Activated CD8-positive, alpha-beta memory T cell treated with anti-CD3 and anti-CD28 coated beads, Interleukin-2, amount 50 U/mL, for 1 hour (primary cell): ENCODE data around the gene EPB41.
"Not testable (repeated sequence)": the region's sequence is repeated elsewhere in the genome, so short reads cannot be mapped to it uniquely, and the experiment has no call there.

Experiments
- DNase-seq: peaks from one replicate; pipeline ENCODE4 v3.0.0-alpha.2; 2020; ENCODE audit errors: extremely low read depth

Gene EPB41

DNA sequence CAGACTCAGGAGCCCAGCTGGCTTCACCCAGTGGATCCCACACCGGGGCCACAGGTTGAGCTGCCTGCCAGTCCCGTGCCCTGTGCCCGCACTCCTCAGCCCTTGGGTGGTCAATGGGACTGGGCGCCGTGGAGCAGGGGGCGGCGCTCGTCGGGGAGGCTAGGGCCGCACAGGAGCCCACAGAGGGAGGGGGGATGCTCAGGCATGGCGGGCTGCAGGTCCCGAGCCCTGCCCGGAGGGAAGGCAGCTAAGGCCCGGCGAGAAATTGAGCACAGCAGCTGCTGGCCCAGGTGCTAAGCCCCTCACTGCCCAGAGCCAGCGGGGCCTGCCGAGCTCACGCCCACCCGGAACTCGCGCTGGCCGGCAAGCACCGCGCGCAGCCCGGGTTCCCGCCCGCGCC is 216.7 kb downstream of the EPB41 start:
- DNase-seq: not testable (repeated sequence)

DNA sequence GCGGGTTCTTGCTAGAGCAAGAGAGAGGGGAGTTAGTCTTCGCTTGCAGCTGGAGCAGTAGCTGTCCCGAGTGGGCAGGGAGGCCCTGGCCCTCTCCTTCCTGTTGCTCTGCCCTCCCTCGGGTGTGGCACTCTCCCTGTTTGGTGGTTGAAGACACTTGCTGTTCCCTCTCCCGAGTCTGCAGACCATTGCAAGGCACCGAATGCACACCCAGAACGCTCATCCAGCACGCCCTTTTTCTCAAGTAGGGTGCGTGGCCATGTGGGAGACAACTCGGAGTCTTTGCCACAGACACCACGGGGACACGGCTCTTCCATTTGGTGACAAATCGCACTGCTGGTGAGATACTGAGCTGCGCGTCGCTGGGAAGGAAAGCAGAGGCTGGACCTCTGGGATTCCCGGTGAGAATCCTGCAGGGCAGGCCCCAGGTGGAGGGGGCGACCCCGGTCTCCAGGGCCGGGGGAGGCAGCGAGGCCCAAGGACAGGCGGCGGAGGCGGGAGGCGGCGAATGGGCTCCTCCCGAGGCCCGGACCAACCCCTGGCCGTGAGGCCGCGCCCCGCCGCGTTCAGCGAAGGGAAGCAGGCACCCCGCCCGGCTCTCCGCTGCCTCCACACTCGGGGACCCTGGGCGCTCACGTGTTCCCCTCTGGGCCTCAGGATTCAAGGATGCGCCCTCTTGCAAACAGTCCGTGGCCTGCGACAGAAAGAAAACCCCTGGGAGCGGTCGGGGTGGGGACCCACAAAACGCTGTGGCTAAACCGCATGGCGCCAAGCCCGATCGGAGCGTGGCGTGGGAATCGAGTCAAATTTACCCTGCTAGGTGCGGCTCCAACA is 219.7 kb downstream of the EPB41 start:
- no peak for DNase-seq

GRCh38 chr1:29134695-29135028 is 220.3 kb downstream of the EPB41 start:
- no peak for DNase-seq

GRCh38 chr1:29136391-29136915 is 222.1 kb downstream of the EPB41 start:
- DNase-seq: no peak

GRCh38 chr1:29142714-29143113 is 228.3 kb downstream of the EPB41 start:
- no peak for DNase-seq

- no peak for DNase-seq
These were observed 229.8 kb downstream of the EPB41 start for GRCh38 chr1:29144178-29144577.

- no peak for DNase-seq
These were observed 231.5 kb downstream of the EPB41 start for GRCh38 chr1:29145739-29146437.

- DNase-seq: no peak
These were observed 234.5 kb downstream of the EPB41 start for GRCh38 chr1:29148656-29149491.

DNA sequence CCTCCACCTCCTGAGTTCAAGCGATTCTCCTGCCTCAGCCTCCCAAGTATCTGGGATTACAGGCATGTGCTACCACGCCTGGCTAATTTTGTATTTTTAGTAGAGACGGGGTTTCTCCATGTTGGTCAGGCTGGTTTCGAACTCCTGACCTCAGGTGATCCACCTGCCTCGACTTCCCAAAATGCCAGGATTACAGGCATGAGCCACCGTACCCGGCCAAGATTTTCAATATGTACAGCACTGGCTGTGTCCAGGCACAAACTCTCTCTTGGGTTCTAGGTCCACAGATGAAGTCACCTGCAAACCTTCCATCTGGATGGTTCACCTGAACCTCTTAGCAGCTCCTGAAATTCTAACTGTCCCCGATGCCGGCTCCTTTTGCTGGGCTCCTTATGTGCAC is 236.0 kb downstream of the EPB41 start:
- not testable (repeated sequence) for DNase-seq

DNA sequence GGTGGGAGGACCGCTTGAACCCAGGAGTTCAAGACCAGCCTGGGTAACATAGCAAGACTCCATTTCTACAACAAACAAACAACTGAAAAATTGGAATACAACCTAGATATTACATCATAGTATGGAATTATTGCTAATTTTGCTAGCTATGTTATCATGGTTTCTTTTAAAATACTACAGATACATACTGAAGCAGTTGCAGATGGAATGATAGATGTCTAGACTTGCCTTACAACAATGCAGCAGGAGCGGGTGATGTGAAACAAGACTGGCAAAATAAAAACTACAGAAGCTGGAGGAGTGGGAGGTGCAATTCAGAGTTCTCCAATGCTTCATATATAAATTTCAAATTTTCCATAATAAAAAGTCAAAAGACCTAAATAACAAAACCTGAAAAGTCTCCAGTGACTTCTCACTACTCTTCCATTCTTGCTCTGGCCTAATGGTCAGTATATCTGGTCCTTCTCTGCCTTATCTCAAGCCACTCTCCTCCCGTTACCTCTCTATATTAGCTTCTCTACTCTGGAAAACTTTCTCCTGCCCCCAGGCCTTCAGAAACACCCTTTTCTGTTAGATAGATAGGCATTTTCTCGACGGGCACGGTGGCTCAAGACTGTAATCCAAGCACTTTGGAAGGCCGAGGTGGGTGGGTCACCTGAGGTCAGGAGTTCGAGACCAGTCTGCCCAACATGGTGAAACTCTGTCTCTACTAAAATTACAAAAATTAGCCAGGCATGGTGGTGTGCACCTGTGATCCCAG is 237.9 kb downstream of the EPB41 start:
- DNase-seq: no peak

- DNase-seq: no peak
These were observed 242.3 kb downstream of the EPB41 start for GRCh38 chr1:29156543-29157268.

GRCh38 chr1:29157269-29157601 is 242.9 kb downstream of the EPB41 start:
- DNase-seq: no peak

DNA sequence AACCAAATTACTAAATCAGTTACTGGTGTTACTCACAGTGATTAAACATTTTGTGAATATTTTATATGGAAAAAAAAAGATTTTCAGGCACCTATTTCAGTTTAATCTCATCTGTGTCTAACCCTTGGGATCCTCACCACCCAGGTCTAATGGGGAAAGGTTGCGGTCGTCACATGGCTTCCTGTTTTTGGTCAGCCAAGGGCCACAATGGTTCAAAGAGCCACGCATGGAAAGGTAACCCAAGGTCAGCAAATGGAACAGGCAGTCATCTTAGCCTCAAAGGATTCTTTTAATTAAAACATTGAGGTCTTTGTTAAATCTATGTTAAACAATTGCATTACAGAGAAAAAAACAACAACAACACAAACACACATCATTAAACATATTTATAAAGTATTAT is 245.4 kb downstream of the EPB41 start:
- no peak for DNase-seq

DNA sequence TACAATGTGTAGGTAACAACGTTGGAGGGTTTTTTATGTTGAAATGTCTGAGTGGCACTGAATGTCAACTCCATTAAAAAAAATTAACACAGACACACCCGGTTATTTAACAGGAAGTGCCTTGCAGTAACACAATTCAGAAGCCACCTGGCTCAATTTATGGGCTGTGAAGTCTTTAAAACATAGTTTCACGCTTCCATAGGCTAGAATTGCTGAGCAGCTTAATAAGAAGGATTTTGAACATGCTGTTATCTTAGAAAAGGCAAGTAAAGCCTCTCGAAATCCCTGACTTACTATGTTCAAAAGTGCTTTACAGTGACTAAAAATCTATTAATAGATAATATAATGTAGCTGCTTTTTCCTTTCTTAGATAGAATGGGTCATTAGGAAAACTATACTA is 247.7 kb downstream of the EPB41 start:
- DNase-seq: no peak

GRCh38 chr1:29162476-29163138 is 248.2 kb downstream of the EPB41 start:
- DNase-seq: no peak

GRCh38 chr1:29164588-29164987 is 250.2 kb downstream of the EPB41 start:
- no peak for DNase-seq

GRCh38 chr1:29166291-29166878 is 252.0 kb downstream of the EPB41 start:
- no peak for DNase-seq

GRCh38 chr1:29167904-29168303 is 253.5 kb downstream of the EPB41 start:
- no peak for DNase-seq
